ENCODE data around the gene MAGEB3.

DNA sequence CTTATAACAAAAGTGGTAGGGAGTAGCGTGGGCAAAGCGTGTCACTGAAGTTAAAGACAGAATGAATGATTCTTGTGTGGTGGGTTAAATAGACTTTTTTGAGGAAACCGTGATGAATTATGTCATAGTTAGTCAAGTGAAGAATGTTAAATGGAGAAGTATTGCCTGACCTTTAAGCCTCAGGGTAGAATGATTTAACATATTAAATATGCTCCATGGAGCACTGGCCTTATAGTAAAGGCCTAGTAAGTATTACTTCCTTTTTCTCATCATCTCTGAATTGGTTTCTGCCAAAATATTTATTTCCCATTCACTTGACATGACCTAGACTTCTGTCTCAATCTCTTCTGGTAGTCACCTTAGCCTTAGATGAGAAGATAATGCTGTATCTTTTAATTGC is 40.2 kb downstream of the MAGEB3 start:
- no peak for TF ChIP-seq CTCF (optimal IDR thresholded peaks at IDR 0.05 in 1 of 3, IDR thresholded peaks at IDR 0.05 in 1 of 3, conservative IDR thresholded peaks at IDR 0.05 in 1 of 3; ENCODE audit: extremely low read depth in 1 of 3, insufficient read depth in 2 of 3, low read length in 3 of 3)
- no peak for TF ChIP-seq EZH2 (IDR thresholded peaks at IDR 0.05; ENCODE audit: low read length)

Measured in keratinocyte (primary cell).